NCI-H524 (cell line): Measurements from ENCODE around the gene C19orf73.
"Not testable (repeated sequence)": the region's sequence is repeated elsewhere in the genome, so short reads cannot be mapped to it uniquely, and the experiment has no call there.

Source experiments
- DNase-seq, 2 experiments: peaks; one replicate each; lab custom pipeline; 2025; lab: John Stamatoyannopoulos, UW

Gene C19orf73

GRCh38 chr19:49121841-49122240 is 2.9 kb upstream of the C19orf73 start:
- not testable (repeated sequence) for DNase-seq

DNA sequence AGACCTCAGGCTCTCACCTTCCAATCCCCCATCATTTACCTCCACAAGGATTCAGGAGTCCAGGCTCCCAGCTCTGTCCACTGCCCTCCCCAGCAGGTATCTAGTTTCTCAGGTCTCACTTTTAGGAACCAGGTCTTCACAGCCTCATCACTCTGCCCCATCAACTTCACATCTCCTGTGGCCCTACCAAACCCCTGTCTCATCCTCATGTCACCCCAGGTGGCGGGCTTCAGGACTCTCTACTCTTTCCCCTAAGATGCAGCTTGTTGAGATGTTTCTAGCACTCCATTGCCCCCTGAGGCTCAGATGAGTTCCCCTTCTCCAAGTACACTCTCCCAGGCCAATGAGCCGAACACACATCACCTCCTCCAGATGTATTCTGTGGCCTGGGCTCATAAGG is 1.9 kb upstream of the C19orf73 start:
- no peak for DNase-seq

DNA sequence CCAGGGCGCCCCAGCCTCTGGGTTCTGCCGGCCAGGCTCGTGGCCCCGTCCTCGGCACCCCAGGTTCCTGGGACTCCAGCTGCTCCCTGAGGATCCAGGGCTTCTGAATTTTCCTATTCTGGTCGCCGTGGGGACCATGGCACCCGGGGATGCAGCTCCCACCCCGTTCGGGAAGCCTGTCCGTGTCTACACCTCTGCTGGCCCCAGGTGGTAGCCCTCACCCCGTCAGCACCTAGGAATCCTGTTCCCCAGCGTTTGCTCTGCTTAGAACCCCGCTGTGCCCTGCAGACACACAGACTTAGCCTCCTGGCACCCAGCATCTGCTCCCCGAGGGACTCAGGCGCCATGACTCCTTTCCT is 1.4 kb upstream of the C19orf73 start:
- no peak for DNase-seq

GRCh38 chr19:49119411-49120324 is 725 bp upstream of the C19orf73 start, which contains the start of gene PPFIA3:
PPFIA3 (plus strand) TSS chr19:49119544; CDS start chr19:49127874, 8,330 bp downstream.
- no peak for DNase-seq

DNA sequence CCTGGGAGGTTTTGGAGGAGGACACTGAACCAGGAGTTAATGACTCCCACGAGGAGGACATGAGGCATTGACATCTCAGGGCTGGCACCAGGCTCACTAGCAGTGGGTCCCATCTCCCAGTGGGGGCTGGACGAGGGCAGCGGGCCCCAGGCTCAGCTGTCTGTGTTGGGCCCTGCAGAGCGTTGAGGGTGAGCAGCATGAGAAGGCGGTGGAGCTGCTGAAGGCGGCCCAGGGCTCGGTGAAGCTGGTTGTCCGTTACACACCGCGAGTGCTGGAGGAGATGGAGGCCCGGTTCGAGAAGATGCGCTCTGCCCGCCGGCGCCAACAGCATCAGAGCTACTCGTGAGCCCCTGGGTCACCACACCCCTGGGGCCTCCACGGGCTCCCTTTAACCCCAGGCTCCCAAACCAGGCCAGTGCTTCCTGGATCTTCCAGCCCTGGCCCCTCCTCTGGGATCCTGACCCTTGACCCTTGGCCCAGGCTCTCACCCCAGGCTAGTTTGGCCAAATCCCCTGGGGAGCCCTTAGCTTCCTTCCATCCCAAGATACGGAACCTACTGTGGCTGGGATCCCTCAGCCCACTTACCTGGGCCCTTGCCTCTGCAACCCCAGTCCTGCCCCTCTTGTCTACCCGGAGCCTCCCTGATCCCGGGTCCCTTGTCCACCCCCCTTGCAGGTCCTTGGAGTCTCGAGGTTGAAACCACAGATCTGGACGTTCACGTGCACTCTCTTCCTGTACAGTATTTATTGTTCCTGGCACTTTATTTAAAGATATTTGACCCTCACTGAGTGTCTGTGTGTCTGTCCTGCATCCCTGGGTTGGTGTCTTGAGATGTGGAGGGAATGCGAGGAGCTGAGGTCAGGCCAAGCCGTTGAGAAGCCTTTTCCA is 1.0 kb downstream of the C19orf73 start:
- DNase-seq = no peak

GRCh38 chr19:49116544-49116943 is 2.4 kb downstream of the C19orf73 start:
- no peak for DNase-seq

DNA sequence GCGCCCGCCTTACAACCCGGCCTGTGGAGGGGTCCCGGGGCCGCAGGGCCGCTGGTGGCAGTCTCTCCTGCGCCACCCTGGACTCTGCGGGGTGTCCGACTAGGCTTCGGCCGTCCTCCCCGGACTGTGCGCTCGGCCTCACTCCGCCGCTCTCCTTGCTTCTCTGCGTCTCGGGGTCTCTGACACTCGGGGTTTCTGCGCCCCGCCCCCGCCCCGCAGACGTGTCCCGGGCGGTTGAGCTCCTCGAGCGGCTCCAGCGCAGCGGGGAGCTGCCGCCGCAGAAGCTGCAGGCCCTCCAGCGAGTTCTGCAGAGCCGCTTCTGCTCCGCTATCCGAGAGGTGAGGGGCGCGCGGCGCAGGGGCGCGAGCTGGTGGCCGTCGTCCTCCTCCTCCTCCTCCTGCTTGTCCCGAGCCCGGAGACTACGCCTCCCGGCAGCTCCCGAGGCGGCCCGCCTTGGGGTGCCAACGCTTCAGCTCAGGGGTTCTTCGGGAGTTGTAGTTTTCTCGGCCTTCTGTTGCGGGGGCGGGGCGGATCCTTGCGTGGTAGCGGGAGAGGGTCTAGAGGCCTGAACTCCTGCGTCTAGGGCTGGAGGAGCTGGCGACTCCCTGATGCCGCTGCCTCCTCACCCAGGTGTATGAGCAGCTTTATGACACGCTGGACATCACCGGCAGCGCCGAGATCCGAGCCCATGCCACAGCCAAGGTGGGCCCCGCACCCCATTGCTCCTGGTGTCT is 4.1 kb downstream of the C19orf73 start:
- DNase-seq = peak; percentile 30 to 80

DNA sequence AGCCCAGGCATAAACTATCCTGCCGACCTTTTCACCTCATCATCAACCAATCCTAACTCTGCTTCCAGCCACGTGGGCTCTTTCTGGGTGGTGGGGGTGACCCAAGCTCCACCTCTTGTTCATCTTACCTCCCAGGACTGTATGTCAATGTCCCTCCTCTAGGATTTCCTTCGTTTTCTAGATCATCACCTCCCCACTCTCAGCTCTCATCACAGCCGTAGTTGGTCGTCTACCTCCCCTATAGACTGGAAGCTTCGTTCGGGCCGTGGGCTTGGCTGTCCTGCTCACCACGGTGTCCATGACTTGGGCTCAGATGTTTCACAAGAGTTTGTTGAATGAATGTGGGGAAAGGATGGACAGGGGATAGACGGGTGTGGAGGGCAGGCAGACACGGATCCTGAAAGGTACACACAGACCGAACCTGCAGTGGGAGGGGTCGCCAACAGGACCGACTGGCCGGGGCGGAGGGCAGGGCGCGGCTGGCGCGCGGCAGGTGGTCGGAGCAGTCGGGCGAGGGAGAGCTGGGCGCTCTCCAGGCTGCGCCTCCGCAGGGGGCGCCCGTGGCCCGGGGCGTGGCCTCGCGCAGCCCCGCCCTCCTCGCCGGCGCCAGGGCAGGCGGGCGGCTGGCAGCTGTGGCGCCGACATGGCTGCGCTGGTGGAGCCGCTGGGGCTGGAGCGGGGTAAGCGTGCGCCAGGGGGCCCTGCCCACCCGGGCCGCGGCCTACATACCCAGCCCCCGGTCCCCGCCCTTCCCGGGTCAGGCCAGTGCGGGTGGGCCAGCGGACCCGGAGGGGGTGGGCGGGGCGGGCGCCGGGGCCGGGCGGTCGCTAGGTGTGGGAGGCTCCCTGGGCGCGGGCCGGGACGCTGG is 4.9 kb downstream of the C19orf73 start, which contains the start of gene LIN7B:
Gene LIN7B, plus strand, starts transcription at position 609 of the 868 bp plus-strand sequence. Its CDS starts 35 bp downstream, at position 644.
- peak; percentile 59 to 88 for DNase-seq

DNA sequence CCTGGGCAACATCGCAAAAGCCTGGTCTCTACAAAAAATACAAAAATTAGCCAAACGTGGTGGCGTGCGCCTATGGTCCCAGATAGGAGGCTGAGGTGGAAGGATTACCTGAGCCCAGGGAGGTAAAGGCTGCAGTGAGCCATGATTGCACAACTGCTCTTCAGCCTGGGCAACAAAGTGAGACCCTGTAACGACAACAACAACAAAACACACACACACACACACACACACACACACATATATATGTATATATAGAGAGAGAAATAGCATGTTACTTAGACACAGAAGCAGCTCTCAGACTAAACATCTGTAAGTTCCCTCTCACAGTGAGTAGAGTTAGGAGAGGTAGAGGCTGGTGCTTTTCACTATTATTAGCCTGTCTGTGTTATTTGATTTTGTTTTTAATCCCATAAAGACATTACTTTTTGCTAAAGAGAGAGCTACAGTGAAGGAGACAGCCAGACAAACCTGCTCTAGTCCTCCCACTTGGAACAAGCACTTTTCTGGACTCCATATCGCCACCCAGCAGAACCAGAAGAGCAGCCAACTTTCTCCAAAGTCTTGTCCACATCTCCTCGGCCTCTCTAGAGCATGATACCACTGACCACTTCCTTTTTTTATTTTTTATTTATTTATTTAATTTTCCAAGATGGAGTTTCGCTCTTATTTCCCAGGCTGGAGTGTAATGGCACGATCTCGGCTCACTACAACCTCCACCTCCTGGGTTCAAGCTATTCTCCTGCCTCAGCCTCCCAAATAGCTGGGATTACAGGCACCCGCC is 7.5 kb downstream of the C19orf73 start:
- no peak for DNase-seq

GRCh38 chr19:49110567-49110966 is 8.4 kb downstream of the C19orf73 start:
- DNase-seq = no peak

GRCh38 chr19:49109569-49110233 is 9.2 kb downstream of the C19orf73 start:
- no peak for DNase-seq

GRCh38 chr19:49109051-49109450 is 9.9 kb downstream of the C19orf73 start:
- no peak for DNase-seq

DNA sequence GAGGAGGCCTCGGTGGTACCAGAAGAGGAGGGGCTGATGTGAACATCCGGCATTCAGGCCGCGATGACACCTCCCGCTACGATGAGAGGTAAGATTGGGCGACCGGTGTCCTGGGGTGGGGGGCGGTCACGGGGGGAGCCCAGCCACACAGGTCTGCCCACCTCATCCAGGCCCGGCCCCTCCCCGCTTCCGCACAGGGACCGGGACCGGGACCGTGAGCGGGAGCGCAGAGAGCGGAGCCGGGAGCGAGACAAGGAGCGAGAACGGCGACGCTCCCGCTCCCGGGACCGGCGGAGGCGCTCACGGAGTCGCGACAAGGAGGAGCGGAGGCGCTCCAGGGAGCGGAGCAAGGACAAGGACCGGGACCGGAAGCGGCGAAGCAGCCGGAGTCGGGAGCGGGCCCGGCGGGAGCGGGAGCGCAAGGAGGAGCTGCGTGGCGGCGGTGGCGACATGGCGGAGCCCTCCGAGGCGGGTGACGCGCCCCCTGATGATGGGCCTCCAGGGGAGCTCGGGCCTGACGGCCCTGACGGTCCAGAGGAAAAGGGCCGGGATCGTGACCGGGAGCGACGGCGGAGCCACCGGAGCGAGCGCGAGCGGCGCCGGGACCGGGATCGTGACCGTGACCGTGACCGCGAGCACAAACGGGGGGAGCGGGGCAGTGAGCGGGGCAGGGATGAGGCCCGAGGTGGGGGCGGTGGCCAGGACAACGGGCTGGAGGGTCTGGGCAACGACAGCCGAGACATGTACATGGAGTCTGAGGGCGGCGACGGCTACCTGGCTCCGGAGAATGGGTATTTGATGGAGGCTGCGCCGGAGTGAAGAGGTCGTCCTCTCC is 11.1 kb downstream of the C19orf73 start:
- no peak for DNase-seq

GRCh38 chr19:49106648-49107135 is 12.3 kb downstream of the C19orf73 start:
- DNase-seq = peak; percentile 21 to 64

- DNase-seq = peak; percentile 98 to 99
Measured at GRCh38 chr19:49104229-49104864, 14.6 kb downstream of the C19orf73 start.

GRCh38 chr19:49103331-49104085 is 15.4 kb downstream of the C19orf73 start:
- DNase-seq = peak in 1 of 2 experiments; percentile 59

DNA sequence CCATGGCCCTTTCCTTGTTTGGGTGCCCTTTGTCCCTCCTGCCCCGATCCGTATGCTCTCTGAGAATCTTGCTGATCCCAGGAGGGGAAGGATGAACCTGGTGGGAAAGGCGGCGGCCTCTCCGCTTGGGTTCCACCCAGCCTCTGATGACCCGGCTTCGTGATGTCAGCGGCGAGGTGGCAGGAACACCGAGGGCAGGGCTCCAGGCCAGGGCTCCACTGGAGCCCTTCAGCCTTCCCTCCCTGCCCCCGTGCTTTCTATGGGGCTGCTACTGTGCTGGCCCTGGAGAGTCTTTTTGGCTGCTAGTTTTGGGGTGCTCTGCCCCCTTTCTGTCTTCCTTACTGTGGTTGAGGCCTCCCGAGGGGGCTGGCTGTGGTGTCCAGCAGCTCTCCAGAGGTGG is 16.6 kb downstream of the C19orf73 start:
- no peak for DNase-seq
